Urothelium cell line (cell line): ENCODE results near the gene ZNF608.

Experiments used
- DNase-seq: peaks from one replicate; pipeline ENCODE4 v3.0.0; 2011; ENCODE audit warnings: low spot score, mixed read lengths
- FAIRE-seq: peaks from 2 replicates; lab custom pipeline; 2011; peaks lifted over from hg19 to GRCh38; lab: Jason Lieb, UNC

The ZNF608 gene

DNA sequence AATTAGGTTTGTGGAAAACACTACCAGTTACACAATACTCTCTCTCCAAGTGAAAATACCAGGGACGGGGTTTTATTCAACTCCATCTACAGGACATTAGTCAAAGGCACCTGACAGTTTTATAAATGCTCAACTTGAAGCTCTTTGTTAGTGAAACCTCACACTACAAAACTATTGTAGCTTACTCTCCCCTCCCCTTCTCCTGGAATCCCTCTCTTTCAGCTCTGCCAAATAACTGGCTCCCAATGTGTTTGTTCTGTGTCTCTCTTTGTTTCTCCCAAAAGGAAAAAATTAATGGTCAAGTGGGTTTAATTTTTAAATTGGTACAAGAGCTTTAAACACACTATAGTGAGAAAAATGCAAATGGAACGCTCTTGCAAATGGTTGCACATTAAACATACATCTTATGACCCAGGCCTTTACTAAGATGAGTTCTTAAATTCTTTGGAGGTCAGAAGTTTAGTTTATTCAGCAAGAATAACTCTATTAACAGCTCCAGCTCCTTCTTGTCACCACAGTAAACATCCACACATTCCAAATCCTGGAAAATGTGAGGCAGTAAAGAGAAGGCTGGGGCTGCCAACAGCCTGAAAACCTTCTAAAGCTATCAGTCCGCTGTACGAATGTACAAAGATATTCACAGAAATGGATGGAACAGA lies 48.4 kb downstream of the ZNF608 start:
- FAIRE-seq (no peak), DNase-seq (no peak)

DNA sequence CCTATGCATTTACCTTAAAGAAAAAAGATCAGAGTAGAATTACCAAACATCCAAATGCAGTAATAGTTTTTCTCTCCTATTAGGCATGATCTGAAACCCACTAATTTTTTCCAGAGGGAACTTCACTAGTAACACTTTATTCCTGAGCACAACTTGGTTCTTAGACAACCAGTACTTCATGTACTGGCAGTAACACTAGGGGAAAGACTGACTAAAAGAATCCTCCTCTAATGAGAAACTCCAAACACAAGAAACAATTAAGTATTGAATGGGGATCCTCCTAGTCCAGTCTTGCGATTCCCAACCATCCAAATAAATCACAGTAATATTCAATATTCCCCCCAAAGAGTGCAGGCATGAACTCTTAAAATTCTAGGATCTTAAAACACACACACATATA lies 48.9 kb downstream of the ZNF608 start:
- no peak for FAIRE-seq
- DNase-seq: no peak

DNA sequence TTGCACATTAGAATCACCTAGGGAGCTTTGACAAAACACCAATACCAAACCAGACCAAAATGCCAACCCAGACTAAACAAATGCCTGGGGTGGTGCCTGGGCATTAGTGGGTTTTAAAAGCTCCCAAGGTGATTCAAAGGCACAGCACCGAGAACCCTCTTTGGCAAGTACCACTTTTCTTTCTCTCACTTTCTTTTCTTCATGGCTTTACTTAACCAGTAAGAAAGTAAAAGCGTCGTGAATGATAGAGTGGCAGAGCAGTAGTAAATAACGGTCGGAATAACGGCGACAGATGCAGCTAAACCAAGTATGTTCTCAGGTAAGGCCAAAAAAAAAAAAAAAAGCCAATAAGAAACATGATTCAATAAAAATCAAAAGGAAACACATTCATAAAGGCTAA lies 49.5 kb downstream of the ZNF608 start:
- DNase-seq: no peak
- no peak for FAIRE-seq
